CD4-positive, alpha-beta T cell treated with Interleukin-1 beta for 1 hour (primary cell): ENCODE data around the gene LMO4.

Experiments
- DNase-seq, 2 donors: peaks; one replicate each; pipeline ENCODE4 v3.0.0-alpha.2; 2020 to 2022

Gene LMO4

DNA sequence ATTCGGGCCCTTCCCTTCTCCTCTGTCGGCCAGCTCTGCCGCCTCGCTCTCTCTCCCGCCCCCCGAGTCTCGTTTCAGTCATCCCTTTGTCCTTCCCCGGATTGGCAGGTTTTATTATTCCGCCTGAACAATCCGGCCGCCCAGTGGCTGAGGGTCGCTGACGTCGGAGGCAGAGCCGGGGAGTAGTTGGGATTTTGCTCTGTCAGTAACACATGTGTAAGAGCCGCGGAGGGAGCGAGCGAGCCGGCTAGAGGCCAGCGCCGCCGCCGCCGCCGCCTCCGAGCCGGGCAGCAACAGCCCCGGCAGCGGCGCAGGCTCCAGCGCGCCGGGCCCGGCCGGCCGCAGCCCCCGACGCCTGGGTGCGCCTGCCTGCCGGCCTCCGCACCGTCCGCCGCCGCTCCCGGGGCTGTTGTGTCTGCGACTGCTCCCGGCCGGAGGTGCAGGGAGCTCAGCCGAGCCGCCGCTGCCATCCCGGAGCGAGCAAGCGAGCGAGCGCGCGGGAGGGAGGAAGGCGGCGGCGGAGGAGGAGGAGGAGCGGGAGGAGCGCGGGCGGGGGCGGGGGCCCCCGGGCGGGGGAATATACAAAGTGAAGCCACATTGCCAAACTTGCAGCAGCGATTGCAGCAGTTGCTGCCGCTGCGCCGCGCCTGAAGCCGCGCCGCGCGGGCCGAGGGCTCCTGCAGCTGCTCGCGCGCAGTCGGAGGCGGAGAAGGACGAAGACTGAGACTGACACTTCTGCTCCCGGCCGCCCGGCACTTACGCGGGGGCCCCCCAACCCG, at the start of gene LMO4:
TSS of gene LMO4 (plus strand) at position 609 of the 779 bp plus-strand sequence. CDS start 3,136 bp downstream, outside the sequence.
- peak; percentile 90 to 92 for DNase-seq

- DNase-seq = no peak
These were observed 49.2 kb upstream of the LMO4 start for GRCh38 chr1:87279536-87279875.

GRCh38 chr1:87279966-87280535, 48.6 kb upstream of the LMO4 start:
- no peak for DNase-seq

- no peak for DNase-seq
These were observed 44.0 kb upstream of the LMO4 start for GRCh38 chr1:87284456-87285240.

GRCh38 chr1:87291107-87291506, 37.6 kb upstream of the LMO4 start:
- no peak for DNase-seq

DNA sequence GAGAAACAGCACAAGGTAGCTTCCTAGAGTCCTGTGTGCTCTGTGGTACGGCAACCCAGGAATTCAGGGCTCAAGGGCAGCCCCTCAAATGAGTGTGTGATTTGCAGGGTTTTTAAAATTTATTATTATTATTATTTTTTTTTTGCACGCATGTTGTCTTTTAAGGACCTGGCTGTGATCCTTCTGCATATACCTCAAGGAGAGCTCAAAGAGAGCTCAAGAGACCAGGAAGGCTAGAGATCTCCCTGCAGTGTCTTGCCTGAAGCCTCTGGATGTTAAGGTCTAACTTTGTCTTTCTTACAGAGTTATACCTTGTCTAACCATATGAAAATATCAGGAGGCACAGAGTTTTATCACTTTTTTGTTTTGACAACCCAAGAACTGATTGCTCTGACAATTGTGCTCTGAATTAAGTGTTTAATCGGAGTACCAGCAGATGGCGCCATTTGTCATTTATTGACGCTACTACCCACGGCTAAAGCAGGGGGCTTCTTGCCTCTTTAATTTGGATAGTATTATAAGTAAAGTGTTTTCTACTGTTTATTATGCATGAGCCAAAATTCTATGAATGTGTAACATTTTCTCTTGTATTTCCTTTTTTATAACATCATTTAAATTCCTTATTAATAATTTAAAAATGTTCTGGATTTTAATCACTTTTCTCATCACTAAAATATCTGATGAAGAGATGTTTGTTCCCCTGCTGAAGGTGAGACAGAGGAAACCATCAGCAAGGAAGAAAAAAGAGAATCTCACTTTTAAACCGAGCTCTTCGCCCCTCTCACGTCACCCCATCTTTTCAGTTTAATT, 35.8 kb upstream of the LMO4 start:
- peak; percentile 52 to 58 for DNase-seq

- DNase-seq = no peak
These were observed 34.0 kb upstream of the LMO4 start for GRCh38 chr1:87294633-87295032.

- no peak for DNase-seq
These were observed 33.1 kb upstream of the LMO4 start for GRCh38 chr1:87295445-87296110.

- DNase-seq = no peak
These were observed 32.5 kb upstream of the LMO4 start for GRCh38 chr1:87296206-87296605.

DNA sequence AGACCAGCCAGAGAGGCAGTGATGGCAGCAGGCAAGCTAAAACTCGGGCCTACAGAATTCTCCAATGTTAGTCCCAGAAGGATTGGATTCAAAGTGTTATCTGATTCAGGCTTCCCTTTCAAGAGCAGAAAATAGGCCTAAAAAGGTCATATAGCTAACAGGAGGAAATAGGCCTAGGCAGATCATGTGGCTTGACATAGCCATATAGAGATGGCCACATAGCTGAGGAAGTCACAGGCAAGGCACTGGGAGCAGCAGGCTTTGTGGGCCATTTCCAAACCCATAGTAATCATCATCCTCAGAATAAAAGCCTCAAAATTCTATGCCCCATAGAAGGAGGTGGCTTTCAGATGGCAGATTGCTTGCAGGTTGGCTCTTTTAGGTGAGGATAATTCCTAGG, 29.0 kb upstream of the LMO4 start:
- DNase-seq = no peak

- no peak for DNase-seq
These were observed 28.1 kb upstream of the LMO4 start for GRCh38 chr1:87300628-87301027.

DNA sequence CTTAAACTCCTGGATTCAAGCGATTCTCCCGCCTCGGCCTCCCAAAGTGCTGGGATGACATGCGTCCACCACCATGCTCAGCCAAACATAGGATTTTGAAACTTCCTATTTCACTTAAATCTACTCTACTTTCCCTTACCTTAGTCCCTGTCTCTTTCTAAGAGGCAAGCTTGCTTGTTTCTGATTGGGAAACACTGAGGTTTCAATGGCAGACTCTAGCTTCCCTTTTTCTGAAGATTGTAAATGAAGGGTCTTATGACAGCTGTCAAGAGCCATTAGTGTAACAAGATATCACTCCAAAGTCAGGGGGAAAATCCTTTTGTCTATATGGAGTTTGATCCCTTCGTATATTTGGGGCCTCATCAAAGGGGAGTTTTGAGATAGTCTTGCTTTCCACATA, 23.5 kb upstream of the LMO4 start:
- DNase-seq = no peak

DNA sequence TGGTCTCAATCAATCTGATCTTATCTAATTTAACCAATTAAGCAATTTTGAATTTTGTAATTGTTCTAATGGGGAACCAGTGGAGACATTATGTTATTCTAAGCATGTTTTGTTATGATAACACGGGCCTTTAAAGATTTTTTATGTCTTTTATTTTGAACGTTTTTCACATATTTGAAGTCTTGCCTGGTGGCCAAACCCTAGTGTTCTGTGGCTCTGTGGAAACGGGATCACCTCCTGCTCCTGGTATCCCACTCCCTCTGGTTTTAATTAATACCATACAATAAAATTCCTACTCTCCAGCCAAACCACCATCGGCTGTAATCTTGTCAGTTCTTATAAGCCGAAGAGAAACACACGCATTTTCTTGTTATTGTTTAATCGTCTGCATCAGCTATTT, 22.9 kb upstream of the LMO4 start:
- no peak for DNase-seq

DNA sequence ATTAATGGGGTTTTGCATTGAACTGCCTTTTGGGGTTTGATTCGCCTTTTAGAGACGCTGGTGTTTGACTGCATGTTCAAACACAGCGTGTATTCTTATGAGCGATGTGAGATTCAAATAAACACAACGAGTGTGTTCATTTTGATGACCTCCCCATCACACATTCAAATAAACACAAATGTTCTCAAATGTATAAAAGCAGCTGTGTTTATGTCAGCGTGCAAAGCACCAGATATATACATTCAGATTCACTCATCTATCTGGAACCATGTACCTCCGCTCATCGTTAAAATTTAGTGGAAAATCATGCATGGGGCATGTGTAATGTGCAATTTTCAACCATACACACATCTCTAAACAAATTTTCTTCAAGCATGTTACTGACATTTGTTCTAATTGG, 21.4 kb upstream of the LMO4 start:
- DNase-seq = no peak

GRCh38 chr1:87307931-87308330, 20.7 kb upstream of the LMO4 start:
- no peak for DNase-seq

DNA sequence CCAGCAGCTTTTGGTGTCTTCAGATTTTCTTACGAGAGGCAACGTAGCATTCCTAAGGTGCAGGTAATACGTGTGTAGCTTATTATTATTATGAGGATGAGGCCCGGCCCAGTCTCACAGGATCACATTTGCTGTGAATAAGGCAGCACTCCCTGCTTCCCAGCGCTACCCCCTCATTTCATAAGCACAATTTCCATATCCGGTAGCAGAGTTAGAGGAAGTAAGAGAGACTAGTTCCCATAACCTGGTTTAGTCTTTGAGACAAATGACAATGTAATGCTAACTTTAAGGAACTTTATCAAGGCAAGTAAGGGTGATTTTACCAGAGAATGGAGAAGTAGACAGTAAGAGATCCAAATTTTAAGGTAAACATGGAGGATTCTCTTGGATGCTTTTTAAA, 14.6 kb upstream of the LMO4 start:
- no peak for DNase-seq

DNA sequence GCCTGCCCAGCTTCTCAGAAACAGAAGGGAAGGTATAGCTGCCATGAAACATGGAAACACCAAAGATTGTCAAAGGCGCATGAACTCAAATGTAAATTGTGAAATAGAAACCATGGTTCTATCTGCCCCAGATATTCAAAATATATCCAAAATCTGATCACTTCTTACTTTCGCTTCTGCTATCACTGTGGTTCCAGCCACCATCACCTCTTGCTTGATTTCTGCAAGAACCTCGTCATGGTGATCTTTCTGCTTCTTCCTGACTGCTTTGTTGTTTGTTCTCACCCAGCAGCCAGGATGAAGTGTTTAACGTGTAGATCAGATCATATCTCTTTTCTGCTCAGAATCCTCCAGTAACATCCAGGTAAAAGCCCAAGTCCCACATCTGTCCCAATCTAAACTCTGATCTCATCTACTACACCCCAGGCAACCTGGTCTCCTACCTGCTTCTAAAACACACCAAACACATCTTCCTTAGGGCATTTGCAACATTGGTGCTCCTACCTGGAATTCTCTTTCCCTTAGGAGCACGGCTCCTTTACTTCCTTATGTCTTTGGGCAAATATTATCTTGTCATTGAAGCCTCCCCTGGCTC, 10.5 kb upstream of the LMO4 start:
- no peak for DNase-seq

DNA sequence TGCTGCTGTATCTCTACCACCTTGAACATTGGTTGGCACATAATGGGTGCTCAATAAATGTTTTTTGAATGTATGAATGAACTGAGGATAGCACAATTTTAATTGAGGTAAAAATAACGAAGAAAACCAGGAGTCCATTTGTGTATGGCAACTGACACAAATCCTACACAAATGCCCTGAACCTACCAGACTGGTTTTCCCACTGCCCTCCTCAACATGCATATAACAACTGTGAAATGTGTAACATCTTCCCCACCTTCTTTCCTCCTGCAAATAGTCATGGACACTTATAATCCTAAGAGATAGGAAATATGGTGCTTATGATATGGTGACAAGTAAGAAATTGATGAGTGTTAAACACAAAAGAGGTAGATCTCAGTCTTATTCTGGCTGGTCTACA, 9.9 kb upstream of the LMO4 start:
- no peak for DNase-seq

DNA sequence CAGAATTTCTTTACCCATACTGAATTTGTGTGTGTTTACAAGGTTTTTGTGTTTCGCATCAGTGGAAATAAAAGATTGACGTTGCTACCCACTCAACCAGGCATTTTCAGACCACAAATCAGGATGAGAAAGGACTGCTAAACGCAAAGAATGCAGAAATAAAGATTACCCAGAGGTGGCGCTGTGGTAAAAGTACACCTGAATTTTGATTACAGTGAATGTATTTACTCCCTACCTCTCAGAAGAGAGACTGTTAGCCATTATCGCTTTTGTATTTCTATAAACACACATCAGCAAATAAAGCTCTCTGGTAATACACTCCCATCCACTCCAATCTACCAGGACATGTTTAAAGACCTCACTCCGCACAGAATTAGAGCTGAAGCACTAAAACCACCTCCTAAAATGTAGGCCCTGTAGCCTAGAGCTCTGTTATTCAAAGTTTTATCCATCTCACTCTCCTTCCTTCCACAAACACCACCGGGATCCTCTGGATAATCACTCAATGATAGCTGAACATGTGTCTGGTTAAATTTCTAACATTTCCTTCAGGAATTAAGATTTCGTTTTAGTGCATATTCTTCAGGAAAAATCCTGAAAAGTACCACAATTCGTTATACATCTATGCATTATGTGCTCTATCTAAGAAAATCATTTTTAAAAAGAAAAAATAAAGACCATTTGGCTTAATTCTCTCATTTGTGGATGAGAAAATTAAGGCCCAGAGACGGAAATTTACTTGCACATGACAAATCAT, 2.5 kb upstream of the LMO4 start:
- DNase-seq = peak; percentile 42 to 74

GRCh38 chr1:87327376-87328271, 1.1 kb upstream of the LMO4 start:
- DNase-seq = no peak
